Activated CD8-positive, alpha-beta memory T cell treated with anti-CD3 and anti-CD28 coated beads, Interleukin-2, amount 50 U/mL, for 24 hours (primary cell): ENCODE results near the gene VPS51.

Source experiments
- DNase-seq: peaks from one replicate; pipeline ENCODE4 v3.0.0-alpha.2; 2020; ENCODE audit errors: extremely low read depth

VPS51 gene

DNA sequence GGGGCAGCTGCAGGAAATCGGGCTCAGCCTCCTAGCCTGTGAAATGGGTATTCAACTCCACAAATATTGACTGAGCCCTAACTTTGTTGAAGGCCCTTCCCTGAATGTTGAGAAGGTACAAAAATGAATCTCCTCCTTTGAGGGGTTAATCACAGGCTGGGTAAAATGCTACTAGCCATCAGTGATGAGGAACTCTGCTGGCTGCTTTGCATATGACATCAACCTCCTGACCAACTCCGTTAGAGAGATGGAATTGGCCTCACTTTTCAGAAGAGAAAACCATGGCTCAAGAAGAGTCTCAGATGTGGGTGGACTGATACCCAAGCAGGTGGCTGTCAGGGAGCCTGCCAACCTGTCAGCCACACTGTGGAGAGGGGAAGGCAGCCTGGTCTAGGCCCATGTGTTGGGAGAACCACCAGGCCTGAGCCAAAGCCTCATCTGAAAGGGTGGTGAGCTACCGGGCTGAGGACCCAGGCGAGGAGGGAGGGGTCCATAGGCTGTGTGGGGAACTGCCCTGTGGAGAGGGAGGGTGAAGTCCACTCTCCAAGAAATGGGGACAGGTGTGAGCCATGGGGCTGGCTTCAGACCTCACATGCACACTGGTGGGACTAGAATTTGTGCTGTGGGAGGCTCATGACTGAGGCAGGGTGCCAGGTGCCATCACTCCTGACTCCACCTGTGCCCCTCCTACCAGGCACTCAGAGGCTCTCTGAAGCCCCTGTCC lies 23.9 kb upstream of the VPS51 start:
- DNase-seq, result no peak

DNA sequence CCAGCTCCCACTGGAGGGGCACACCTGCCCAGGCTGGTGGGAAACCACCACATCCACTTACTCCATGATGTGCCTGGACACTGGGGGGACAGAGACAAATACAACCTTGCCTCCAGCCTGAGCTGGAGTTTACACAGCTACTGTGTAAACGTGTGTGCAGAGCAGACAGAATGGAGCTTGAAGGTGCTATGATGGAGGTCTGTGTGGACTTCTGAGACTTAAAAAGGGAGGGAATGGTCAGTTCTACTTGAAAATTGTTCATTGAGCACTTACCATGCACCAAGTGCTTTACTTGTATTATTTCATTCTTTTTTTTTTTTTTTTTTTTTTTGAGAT lies 23.4 kb upstream of the VPS51 start:
- DNase-seq, result no peak

DNA sequence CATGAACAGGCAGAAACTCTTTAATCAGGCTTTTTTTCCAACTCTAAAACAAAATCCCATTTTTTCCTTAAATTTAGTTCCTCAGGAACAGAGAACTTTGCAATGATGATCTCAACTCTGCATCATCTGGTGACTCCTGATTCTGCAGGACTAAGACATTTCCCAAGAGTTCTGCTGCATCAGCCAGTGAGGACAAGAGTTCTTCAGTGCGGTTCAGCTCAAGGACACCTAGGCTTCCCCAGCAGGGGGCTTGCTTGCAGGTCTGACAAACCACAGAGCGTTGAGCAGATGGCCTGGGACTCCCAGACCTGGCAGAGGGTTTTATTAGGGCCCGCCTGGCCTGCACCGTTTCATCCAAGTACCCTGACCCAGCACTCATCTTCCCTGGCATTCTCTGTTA lies 18.6 kb upstream of the VPS51 start:
- DNase-seq, result no peak

DNA sequence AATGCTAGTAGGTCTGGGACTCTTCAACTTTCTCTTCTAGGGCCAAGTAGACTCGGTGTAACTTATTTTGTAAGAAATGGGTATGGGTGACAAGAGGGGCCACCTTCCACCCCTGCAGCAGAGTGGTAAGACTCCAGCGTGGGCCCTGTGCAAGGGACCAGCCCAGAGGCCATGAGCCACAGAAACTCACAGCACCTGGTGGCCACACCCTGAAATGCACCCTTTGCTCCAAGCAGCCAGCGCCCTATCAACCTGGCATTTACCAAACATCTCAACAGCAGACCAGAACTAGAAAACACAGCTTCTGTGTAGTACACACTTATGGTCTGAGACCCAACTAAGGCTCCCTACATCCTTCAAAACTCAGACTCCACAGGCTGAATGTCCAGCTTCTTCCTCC lies 17.9 kb upstream of the VPS51 start:
- peak; percentile 35 for DNase-seq

DNA sequence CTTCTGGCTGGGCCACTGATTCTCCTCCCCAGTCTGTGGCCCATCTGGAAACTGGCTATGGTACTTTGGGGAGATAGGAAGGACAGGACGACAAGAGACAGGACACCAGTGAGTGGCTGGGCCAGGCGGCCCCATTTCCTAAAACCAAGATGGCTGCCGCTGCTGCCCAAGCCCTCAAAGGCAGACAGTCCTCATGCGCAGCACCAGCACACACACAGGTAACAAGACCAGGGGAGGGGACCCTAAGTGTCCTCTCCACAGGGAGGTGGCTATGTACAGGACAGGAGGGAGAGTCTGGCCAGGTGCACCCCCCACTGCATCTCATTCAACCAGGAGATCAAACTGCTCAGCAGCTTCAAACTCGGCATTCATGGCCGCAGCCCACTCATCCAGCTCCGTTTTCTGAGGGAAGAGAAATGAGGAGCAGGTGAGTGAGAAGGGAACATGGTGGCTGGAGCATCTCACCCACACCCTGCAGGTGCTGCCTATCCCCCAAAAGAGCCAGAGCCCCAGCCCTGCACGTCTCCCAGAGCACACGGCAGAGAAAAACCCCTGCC lies 17.1 kb upstream of the VPS51 start:
- no peak for DNase-seq

DNA sequence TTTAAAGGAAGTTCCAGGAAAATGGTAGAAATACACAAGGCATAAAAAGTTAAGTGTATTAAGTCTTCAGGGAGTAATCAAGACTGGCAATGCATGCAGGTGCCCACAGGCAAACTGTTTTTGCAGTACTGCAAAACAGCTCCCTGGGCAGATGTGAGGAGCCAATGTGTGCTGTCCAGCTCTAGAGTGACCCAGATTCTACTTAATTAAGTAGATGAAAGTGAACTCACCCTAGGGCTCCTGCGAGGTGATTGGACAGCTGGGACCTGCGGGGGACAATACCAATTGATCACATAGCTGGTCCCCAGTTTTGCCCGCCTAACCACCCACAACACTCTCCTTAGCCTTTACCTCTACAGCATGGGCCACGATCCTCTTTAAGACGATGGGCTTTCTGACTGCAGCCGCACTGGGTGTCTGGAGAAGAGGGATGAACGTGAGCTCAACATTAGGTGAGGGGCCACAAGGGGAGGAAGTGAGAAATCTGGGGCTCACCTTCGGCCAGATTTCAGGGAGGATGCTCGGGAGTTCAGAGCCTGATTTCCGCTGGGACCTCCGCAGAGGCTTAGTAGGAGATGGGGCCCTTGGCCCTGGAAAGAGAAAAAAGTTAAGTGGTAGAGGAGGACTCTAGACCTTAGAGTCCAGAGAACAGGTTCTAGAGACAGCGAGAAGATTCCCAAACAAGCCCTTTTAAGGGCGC lies 12.7 kb upstream of the VPS51 start:
- no peak for DNase-seq

DNA sequence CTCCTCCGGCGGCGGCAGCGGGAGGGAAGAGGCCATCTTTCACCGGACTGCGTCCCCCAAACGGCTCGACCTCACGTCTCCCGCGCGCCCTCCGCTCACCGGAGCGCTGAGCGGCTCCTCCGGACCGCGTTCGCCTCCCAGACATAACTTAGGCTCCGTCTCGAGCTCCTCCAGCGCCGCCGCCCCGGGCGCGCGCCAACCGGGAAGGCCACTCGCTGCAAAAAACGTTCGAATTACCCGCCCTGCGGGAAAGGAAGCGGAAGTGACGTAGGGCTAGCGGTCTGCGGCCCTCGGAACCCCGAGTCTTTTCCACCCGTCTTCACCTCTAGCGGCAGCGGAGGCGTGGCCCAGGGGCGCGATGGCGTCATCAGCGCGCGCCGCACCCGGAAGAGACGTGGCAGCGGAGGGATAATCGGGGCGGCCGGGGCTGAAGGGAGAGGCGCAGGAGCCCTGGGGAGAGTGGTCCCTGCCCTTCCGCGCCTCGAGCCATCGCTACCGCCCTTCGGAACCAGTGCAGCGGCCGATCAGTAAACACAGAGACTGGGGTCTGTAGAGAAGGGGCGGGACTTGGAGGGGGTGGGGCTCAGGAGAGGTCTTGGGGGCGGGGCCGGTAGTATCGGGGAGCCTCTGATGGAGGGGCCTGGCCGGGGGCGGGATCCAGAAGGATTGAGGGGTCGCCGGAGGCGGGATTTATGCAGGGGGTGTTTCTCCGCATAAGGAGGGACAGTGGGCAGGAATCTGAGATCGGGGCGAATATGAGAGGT lies 12.0 kb upstream of the VPS51 start, which contains the start of the genes CDCA5 and ZFPL1:
Gene CDCA5 (minus strand): TSS at position 207 of the 764 bp plus-strand sequence. CDS start 62 bp downstream, at position 145.
Gene ZFPL1 (plus strand): TSS at position 389 of the 764 bp plus-strand sequence. CDS start 477 bp downstream, outside the sequence.
- DNase-seq, result peak; percentile 93

DNA sequence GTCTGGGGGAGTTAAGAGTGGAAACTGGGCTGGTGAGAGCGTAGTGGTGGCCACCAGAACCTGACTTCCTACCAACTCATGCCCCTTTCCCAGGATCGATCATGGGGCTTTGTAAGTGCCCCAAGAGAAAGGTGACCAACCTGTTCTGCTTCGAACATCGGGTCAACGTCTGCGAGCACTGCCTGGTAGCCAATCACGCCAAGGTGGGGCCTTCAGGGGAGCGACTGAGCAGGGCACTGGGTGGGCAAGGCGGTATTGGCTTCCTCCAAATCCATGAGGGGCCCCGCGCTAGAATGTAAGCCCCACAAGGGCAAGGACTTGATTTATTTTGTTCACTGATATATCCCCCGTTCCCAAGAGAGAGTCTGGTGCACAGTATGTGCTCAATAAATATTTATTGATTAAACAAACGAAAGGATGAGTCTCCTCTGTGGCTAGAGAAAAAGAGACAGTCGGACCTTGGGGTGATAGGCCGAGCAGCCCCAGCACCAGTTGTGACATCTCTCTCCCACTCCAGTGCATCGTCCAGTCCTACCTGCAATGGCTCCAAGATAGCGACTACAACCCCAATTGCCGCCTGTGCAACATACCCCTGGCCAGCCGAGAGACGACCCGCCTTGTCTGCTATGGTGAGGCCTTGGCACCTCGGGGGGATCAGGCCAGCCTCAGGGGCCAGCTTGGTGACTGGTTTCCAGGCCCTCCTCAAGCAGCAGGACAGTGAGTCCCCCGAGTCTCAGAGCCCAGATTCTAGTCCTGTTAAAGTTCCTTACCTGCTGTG lies 11.2 kb upstream of the VPS51 start:
- DNase-seq, result no peak

DNA sequence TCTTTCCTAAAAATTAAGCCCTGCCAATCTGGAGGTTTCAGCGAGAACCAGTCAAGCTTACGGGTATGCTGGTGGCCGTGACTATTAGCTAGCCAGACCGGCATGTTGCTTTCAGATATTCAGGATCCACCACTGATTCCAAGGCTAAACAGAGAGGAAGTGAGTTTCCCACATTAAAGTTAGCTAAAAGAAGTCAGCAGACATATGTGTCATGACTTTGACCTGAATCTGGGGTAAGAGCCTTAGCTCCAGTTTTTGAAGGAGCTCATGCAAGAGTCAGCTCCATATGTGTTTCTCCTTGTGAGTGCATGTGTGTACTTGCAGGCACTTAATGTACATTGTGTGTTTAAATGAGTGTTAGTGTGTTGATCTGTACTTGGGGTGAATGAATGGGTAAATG lies 10.6 kb upstream of the VPS51 start:
- DNase-seq, result no peak

DNA sequence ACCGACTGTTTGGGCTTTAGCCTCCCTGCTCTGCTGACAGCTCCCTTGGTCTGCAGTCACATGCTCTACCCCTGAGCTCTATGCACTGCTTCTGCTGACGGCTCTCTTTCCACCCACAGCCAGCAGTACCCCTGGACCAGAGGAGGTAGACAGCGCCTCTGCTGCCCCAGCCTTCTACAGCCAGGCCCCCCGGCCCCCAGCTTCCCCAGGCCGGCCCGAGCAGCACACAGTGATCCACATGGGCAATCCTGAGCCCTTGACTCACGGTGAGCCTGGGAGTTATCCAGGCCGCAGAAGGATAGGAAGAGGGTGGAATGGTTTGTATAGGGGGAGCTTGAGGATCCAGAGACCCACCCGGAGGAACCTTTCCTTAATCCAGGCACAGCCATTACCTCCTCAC lies 9.2 kb upstream of the VPS51 start:
- no peak for DNase-seq

DNA sequence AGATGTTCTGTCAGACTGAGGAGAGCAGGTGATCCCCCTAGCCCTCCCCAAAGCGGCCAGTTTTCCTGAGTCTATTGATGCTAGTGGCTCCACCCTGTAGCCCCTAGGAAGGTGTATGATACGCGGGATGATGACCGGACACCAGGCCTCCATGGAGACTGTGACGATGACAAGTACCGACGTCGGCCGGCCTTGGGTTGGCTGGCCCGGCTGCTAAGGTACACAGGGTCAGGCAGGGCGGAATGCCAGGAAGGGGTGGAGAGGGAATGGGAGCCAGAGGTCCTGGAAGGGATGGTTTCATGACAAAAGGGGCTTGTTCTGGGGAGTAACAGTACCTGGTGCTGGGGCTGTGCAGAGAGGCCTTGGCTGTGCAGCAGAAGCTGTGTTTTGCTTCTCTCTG lies 8.8 kb upstream of the VPS51 start:
- DNase-seq, result no peak

DNA sequence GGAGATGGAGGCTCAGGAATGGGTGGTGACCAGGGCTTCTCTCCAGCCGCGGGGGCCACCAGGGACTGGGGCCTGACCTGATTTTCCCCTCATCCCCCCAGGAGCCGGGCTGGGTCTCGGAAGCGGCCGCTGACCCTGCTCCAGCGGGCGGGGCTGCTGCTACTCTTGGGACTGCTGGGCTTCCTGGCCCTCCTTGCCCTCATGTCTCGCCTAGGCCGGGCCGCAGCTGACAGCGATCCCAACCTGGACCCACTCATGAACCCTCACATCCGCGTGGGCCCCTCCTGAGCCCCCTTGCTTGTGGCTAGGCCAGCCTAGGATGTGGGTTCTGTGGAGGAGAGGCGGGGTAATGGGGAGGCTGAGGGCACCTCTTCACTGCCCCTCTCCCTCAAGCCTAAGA lies 8.2 kb upstream of the VPS51 start:
- no peak for DNase-seq

DNA sequence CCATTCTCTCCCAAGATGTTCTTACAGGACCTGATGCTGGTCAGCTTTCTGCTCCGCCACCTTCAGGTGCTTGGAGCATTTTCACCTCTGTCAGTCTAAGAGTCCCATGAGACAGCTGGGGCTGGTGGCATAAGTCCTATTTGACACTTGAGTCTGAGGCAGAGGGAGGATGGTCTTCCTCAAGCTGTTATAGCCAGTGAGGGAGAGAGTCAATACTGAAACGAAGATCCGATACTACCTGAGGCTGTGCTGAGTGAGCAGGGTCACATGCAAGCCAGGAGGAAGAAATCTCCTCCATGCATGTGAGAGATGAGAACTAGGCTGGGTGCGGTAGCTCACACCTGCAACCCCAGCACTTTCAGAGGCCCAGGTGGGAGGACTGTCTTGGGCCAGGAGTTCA lies 6.4 kb upstream of the VPS51 start:
- no peak for DNase-seq

DNA sequence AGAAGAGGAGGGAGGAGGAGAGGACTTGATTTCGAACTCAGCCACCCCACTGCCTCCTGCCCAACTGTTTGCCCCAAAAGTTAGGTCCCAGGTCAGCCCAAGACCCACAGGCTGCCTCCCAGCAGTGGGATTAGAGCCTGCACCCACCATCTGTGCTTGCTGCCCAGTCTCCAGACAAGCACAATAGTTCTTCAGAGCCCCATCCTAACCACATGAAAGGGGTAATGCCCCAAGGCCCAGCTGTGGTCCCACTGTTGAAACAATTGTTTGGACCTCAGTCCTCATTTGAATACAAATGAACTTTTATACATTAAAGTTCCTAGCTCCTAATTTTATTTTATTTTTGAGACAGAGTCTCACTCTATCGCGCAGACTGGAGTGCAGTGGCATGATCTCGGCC lies 5.4 kb upstream of the VPS51 start:
- DNase-seq, result no peak

DNA sequence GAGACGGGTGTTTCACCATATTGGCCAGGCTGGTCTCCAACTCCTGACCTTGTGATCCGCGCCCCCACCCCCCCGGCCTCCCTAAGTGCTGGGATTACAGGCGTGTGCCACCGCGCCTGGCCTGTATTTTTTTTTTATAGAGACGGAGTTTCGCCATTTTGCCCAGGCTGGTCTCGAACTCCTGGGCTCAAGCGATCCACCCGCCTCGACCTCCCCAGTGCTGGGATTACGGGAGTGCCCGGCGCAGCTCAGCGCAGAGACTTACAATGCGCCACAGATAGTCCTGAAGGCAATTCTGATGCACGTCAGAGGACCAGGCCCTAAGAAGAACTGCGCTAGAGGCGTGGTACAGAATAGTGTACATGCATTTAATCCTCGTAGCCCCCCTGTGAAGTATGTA lies 587 bp upstream of the VPS51 start:
- DNase-seq, result no peak

DNA sequence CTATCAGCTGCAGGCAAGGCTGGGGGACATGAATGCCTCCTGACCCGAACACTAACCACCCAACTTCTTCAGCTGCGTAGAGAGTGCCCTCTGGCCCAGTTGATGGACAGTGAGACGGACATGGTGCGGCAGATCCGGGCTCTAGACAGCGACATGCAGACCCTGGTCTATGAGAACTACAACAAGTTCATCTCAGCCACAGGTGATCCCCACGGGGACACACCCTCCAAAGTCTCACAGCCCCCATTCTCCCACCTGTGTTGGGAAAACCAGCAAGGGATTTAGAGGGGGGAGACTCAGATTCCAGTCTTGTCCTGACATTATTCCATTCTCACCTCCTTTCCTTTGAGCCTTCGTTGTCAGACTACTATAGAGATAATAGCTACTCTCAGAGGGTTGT lies 912 bp downstream of the VPS51 start:
- no peak for DNase-seq

DNA sequence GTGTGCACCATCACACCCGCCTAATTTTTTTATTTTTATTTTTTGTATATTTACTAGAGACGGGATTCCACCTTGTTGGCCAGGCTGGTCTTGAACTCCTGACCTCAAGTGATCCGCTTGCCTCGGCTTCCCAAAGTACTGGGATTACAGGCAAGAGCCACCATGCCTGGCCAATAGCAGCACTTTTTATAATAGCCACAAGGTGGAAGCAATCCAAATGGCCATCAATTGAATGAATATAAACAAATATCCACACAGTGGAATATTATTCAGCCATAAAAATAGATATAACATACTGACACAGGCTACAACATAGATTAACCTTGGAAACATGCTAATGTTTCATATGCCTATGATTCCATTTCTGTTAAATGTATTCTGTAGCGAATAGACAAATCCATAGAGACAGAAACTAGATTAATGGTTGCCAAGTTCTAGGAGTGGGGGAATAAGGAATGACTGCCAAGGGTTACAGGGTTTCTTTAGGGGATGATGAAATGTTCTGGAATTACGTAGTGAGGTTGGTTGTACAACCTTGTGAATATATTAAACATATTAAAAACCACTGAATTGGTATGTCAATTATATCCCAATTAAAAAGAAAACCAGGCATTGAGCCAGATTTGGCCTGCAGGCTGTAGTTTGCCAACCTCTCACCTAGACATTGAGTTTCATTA lies 4.8 kb downstream of the VPS51 start:
- no peak for DNase-seq

DNA sequence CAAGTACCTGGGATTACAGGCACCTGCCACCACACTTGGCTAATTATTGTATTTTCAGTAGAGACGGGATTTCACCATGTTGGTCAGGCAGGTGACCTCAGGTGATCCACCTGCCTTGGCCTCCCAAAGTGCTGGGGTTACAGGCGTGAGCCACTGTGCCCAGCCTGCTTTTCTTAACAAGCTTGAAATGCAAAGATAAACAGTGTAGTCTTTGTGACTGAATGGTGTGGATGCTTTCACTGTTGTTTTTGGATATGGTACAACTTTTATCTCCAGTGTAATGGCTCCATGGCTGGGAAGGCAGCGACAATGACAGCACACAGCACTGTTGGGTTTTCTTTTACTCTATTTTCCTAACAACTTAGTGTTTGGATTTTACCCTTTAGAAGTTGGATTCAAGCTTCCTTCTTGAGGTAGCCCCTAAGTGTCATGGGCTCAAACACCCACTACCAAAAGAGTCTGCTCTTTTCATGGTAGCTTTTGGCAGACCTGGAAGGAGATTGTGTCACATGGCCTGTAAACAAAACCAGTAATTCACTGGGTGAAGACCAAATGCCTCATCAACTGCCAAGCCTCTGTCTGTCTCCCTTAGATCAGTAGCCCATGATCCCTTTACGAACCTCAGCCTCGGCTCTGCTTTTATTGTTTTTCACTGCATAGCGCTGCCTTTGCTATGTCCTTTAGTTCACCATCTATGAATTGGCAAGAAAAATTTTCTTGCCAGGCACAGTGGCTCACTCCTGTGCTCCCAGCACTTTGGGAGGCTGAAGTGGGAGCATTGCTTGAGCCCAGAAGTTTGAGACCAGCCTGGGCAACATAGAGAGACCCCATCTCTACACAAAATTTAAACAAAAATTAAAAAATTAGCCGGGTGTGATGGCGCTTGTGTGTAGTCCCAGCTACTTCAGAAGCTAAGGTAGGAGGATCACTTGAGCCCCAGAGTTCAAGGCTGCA lies 6.4 kb downstream of the VPS51 start:
- no peak for DNase-seq

DNA sequence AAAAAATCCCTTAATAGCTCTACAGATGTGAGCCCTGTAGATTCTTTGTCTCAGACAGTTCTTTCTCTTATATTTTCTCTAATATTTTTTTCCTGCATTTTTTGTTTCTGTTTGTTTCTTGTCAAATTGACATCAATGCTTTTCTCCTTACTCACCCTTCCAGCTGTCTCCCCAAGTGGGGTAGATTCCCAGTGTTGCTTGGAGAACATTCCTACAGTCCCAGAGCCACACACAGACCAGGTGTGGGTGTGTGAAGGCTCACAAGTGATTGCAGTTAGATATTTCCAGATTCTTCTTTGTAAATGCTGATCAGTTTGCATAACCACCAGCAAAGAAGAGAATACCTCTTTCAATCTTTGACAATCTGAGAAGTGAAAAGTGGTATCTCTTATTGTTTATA lies 7.5 kb downstream of the VPS51 start:
- DNase-seq, result no peak

DNA sequence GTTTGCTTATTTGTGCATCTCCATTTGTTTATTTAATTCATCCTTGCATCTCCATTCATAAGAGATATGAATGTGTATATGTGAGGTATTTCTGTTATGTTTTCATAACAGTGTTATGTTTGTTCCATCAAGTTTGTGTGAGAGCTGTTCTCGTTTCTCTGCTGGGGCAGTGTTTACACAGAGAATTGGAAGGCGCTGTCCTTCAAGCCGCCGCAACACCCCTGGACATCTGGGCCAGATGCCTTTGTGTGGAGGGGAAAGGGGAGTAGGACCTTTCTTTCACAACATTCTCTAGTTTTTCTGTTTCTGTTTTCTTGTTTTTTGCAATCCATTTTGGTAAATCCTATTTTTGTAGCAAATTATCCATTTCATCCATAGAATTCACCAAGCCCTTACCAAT lies 8.6 kb downstream of the VPS51 start:
- DNase-seq, result no peak
